ENCODE results near the gene ACOT2. TPM values are rescaled to one million over a fixed set of nuclear protein-coding genes. Genes with fewer than 3 reads are reported as not detected.

The ACOT2 gene
- total RNA-seq, 1 donor from 2014 or later, result 24.4 TPM

DNA sequence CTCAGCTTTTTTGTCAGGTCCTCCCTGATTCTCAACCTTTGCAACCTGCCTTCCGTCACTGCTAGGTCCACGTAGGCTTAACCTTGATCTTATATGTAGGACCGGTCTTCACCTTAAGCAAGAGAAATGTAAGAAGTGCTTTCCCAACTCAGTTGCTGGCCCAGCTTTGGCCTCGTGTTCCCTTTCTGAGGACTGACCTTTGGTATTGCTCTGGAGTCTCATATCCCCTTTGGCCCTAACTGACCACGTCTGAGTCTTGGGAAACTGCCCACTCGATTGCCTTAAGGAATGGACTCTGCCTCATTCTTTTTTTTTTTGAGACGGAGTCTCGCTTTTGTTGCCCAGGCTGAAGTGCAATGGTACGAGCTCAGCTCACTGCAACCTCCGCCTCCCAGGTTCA is 51.3 kb downstream of the ACOT2 start:
- Mint-ChIP-seq H3K27me3 (ENCODE audit: low read depth) (peaks cover 2% of the 10 kb centered on the region), H3K9me3 (no peaks in the 10 kb centered on the region), H3K4me1 (no peaks in the 10 kb centered on the region), H3K27ac (ENCODE audit: unreplicated experiment) (no peak overlapping the region), H3K36me3 (ENCODE audit: low read depth) (no peaks in the 10 kb centered on the region), H3K4me3 (no peak overlapping the region)
- TF ChIP-seq, protein P1, sequence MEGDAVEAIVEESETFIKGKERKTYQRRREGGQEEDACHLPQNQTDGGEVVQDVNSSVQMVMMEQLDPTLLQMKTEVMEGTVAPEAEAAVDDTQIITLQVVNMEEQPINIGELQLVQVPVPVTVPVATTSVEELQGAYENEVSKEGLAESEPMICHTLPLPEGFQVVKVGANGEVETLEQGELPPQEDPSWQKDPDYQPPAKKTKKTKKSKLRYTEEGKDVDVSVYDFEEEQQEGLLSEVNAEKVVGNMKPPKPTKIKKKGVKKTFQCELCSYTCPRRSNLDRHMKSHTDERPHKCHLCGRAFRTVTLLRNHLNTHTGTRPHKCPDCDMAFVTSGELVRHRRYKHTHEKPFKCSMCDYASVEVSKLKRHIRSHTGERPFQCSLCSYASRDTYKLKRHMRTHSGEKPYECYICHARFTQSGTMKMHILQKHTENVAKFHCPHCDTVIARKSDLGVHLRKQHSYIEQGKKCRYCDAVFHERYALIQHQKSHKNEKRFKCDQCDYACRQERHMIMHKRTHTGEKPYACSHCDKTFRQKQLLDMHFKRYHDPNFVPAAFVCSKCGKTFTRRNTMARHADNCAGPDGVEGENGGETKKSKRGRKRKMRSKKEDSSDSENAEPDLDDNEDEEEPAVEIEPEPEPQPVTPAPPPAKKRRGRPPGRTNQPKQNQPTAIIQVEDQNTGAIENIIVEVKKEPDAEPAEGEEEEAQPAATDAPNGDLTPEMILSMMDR (conservative IDR thresholded peaks at IDR 0.05), result no peak
- DNase-seq (ENCODE audit: low read depth, low spot score), result no peak

DNA sequence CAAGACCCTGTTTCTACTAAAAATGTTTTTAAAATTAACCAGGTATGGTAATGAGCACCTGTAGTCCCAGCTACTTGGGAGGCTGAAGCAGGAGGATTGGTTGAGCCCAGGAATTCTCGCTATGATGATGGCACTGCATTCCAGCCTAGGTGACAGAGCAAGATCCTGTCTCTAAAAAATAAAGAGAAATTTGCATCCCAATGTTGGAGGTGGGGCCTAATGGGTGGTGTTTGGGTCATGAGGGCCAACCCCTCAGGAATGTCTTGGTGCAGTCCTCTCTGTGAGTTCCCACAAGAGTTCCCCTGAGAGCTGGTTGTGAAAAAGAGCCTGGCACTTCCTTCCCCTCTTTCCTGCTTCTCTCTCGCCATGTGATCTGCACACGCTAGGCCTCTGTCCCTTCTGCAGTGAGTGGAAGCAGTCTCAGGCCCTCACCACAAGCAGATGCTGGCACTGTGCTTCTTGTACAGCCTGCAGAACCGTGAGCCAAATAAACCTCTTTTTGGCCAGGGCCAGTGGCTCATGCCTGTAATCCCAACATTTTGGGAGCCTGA is 54.6 kb downstream of the ACOT2 start:
- no peaks in the 10 kb centered on the region for H3K4me1 Mint-ChIP-seq
- no peaks in the 10 kb centered on the region for H3K36me3 Mint-ChIP-seq (ENCODE audit: low read depth)
- H3K4me3 Mint-ChIP-seq, result no peak overlapping the region
- no peaks in the 10 kb centered on the region for H3K9me3 Mint-ChIP-seq
- no peak for DNase-seq (ENCODE audit: low read depth, low spot score)
- peaks cover 2% of the 10 kb centered on the region for H3K27me3 Mint-ChIP-seq (ENCODE audit: low read depth)
- TF ChIP-seq, protein P1 (conservative IDR thresholded peaks at IDR 0.05), result no peak
- H3K27ac Mint-ChIP-seq (ENCODE audit: unreplicated experiment), result no peak overlapping the region

Other genes starting within 250 kb of the ACOT2 start
- 40.2 and 40.7 TPM in 2 replicates for gene NUMB, start 110.7 kb upstream of the ACOT2 start, total RNA-seq
- gene RIOX1, start 78.3 kb upstream of the ACOT2 start, total RNA-seq, result 25.7 and 25.8 TPM in 2 replicates
- gene ACOT1, start 32.1 kb upstream of the ACOT2 start, total RNA-seq, result 6.8 and 8.0 TPM in 2 replicates
- not detected in 2 replicates for gene HEATR4, start 10.3 kb upstream of the ACOT2 start, total RNA-seq
- 0.98 TPM in 2 replicates for gene ACOT4, start 22.7 kb downstream of the ACOT2 start, total RNA-seq
- gene ACOT6, start 43.3 kb downstream of the ACOT2 start, total RNA-seq, result not detected in 2 replicates
- 18.1 and 20.1 TPM in 2 replicates for gene DNAL1, start 75.8 kb downstream of the ACOT2 start, total RNA-seq
- gene PNMA1, start 145.2 kb downstream of the ACOT2 start, total RNA-seq, result 94.4 and 97.4 TPM in 2 replicates